Stimulated activated CD4-positive, alpha-beta T cell treated with anti-CD3 and anti-CD28 coated beads, Interleukin-15, amount 100 ng/mL, for 24 hours (primary cell): ENCODE results near the gene ENPP1.
"Not testable (repeated sequence)": the region's sequence is repeated elsewhere in the genome, so short reads cannot be mapped to it uniquely, and the experiment has no call there.

Source experiments
- DNase-seq: peaks from one replicate; pipeline ENCODE4 v3.0.0-alpha.2; 2020

Gene ENPP1

GRCh38 chr6:131885237-131885636 is 77.4 kb downstream of the ENPP1 start:
- no peak for DNase-seq

- DNase-seq = no peak
Observed at GRCh38 chr6:131886517-131886916, 78.7 kb downstream of the ENPP1 start.

GRCh38 chr6:131890091-131890490 is 82.3 kb downstream of the ENPP1 start:
- no peak for DNase-seq

- DNase-seq = no peak
Observed at GRCh38 chr6:131893198-131893597, 85.4 kb downstream of the ENPP1 start.

GRCh38 chr6:131894493-131895424 is 86.9 kb downstream of the ENPP1 start:
- no peak for DNase-seq

GRCh38 chr6:131897050-131897435 is 89.2 kb downstream of the ENPP1 start:
- no peak for DNase-seq

- no peak for DNase-seq
Observed at GRCh38 chr6:131897621-131898020, 89.8 kb downstream of the ENPP1 start.

- no peak for DNase-seq
Observed at GRCh38 chr6:131898718-131899117, 90.9 kb downstream of the ENPP1 start.

- no peak for DNase-seq
Observed at GRCh38 chr6:131900231-131900630, 92.4 kb downstream of the ENPP1 start.

GRCh38 chr6:131901326-131901873 is 93.6 kb downstream of the ENPP1 start:
- DNase-seq = not testable (repeated sequence)

GRCh38 chr6:131903734-131904133 is 95.9 kb downstream of the ENPP1 start:
- DNase-seq = not testable (repeated sequence)

GRCh38 chr6:131908787-131909186 is 101.0 kb downstream of the ENPP1 start:
- DNase-seq = not testable (repeated sequence)

GRCh38 chr6:131909408-131910218 is 101.8 kb downstream of the ENPP1 start:
- DNase-seq = peak; percentile 82

GRCh38 chr6:131910219-131910589 is 102.4 kb downstream of the ENPP1 start:
- no peak for DNase-seq

GRCh38 chr6:131910956-131911355 is 103.1 kb downstream of the ENPP1 start:
- DNase-seq = no peak

- no peak for DNase-seq
Observed at GRCh38 chr6:131911951-131912350, 104.1 kb downstream of the ENPP1 start.

- no peak for DNase-seq
Observed at GRCh38 chr6:131914234-131914633, 106.4 kb downstream of the ENPP1 start.

GRCh38 chr6:131914967-131915751 is 107.3 kb downstream of the ENPP1 start:
- peak; percentile 70 for DNase-seq

GRCh38 chr6:131916091-131916796 is 108.4 kb downstream of the ENPP1 start:
- DNase-seq = not testable (repeated sequence)

- DNase-seq = no peak
Observed at GRCh38 chr6:131916847-131917246, 109.0 kb downstream of the ENPP1 start.

- DNase-seq = no peak
Observed at GRCh38 chr6:131917318-131917717, 109.5 kb downstream of the ENPP1 start.
